Neural progenitor cell (in vitro differentiated cells): ENCODE measurements around the gene RGMA.

ENCODE experiments used
- CTCF ChIP-seq: fragments of 200-600 bp; sonication (generic); IDR thresholded peaks from 2 replicates; pipeline ENCODE4 v1.5.1; 2017; ENCODE audit warnings: antibody characterized with exemption, mild to moderate bottlenecking
- EZH2 ChIP-seq: fragments of 200-600 bp; sonication (generic); IDR thresholded peaks from 2 replicates; pipeline ENCODE4 v1.6.1; 2017; ENCODE audit warnings: antibody characterized with exemption, mild to moderate bottlenecking, moderate library complexity
- EZH2phosphoT487 ChIP-seq: fragments of 200-600 bp; sonication (generic); IDR thresholded peaks from 2 replicates; pipeline ENCODE4 v1.6.1; 2017; ENCODE audit warnings: antibody characterized with exemption

DNA sequence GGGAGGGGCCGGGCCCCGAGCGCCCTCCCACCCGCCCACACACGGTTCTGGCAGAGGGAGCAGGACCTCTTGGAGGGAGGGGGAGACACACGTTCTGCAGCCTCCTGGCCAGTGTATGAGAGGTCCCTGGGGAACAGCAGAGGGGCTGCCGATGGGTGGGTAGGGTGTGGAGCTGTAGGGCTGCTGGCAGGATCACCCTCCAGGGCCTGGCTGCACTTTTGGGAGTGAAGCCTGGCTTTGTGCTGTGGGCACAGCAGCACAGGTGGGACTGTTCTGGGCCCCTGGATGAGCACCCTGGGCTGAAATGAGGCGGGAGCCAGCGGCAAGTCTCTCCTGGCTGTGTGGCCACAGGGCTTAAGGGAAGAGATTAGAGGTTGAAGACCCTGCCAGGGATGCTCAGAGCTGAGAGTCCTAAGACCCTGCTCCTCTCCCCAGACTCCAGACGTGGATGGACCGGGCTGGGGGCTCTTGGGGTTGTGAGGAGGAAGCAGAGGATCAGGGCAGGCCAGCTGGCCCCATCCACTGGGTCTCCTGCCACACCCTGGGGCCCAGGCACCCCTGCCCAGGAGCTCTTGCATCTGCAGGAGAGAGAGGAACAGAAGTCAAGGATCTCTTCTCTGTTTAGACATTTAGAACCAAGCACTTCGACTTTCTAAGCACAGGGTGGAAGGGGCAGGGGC is 45.2 kb downstream of the RGMA start:
- TF ChIP-seq EZH2 (no peak), CTCF (no peak), EZH2phosphoT487 (no peak)
